GM23338 (cell line): ENCODE measurements around the gene KCNJ13. TPM values are rescaled to one million over a fixed set of nuclear protein-coding genes. Genes with fewer than 3 reads are reported as not detected.

ENCODE experiments used
- ATAC-seq: fragments of 200-7000 bp; cut with Tn5 transposase; 3 replicates; pipeline ENCODE4 v1.9.1; 2020
- DNase-seq: peaks from one replicate; pipeline ENCODE4 v3.0.0-alpha.2; 2015; ENCODE audit warnings: low spot score
- H2AFZ ChIP-seq: fragments of 200-600 bp; sonication (generic); 2 replicates; pipeline ENCODE4 v1.8.0; 2016; ENCODE audit warnings: antibody characterized with exemption, mild to moderate bottlenecking, moderate library complexity
- H3F3A ChIP-seq: fragments of 200-600 bp; sonication (generic); replicated peaks from 2 replicates; pipeline ENCODE4 v1.8.0; 2017; ENCODE audit warnings: antibody characterized with exemption, mixed run types, low read depth
- H3K27ac ChIP-seq: fragments of 200-600 bp; sonication (generic); 2 replicates; pipeline ENCODE4 v1.6.1; 2016; ENCODE audit warnings: low read depth
- H3K27me3 ChIP-seq: fragments of 200-600 bp; sonication (generic); 2 replicates; pipeline ENCODE4 v1.8.0; 2016; ENCODE audit warnings: mild to moderate bottlenecking, mixed run types, moderate library complexity; ENCODE audit not compliant: insufficient read depth
- H3K36me3 ChIP-seq: fragments of 200-600 bp; sonication (generic); 2 replicates; pipeline ENCODE4 v1.8.0; 2016; ENCODE audit warnings: mild to moderate bottlenecking; ENCODE audit not compliant: insufficient read depth
- H3K4me1 ChIP-seq: fragments of 200-600 bp; sonication (generic); 2 replicates; pipeline ENCODE4 v1.8.0; 2016; ENCODE audit warnings: mild to moderate bottlenecking, moderate library complexity; ENCODE audit not compliant: insufficient read depth
- H3K4me2 ChIP-seq: fragments of 200-600 bp; sonication (generic); 2 replicates; pipeline ENCODE4 v1.7.1; 2017; ENCODE audit warnings: mixed run types
- H3K4me3 ChIP-seq: fragments of 200-600 bp; sonication (generic); 2 replicates; pipeline ENCODE4 v1.6.1; 2016; ENCODE audit warnings: mixed run types
- H3K79me2 ChIP-seq: fragments of 200-600 bp; sonication (generic); replicated peaks from 2 replicates; pipeline ENCODE4 v1.8.0; 2017; ENCODE audit warnings: mild to moderate bottlenecking; ENCODE audit not compliant: insufficient read depth
- H3K9me2 ChIP-seq: fragments of 200-600 bp; sonication (generic); 2 replicates; pipeline ENCODE4 v1.8.0; 2017; ENCODE audit not compliant: insufficient read depth
- H4K20me1 ChIP-seq: fragments of 200-600 bp; sonication (generic); replicated peaks from 2 replicates; pipeline ENCODE4 v1.8.0; 2017; ENCODE audit warnings: mild to moderate bottlenecking; ENCODE audit not compliant: insufficient read depth
- H3K27ac Mint-ChIP-seq: 2 replicates; pipeline ENCODE4 v1.8.0; 2020; ENCODE audit warnings: inconsistent platforms, mild to moderate bottlenecking, moderate library complexity, mixed read lengths
- H3K27me3 Mint-ChIP-seq: 3 replicates; pipeline ENCODE4 v1.8.0; 2022; ENCODE audit warnings: low read depth, mild to moderate bottlenecking, moderate library complexity, mixed read lengths, inconsistent platforms; ENCODE audit not compliant: insufficient read depth, poor library complexity
- H3K36me3 Mint-ChIP-seq: 3 replicates; pipeline ENCODE4 v1.8.0; 2021; ENCODE audit warnings: low read depth, mild to moderate bottlenecking, inconsistent platforms, moderate library complexity, mixed read lengths
- H3K4me1 Mint-ChIP-seq: 3 replicates; pipeline ENCODE4 v1.8.0; 2020; ENCODE audit warnings: mild to moderate bottlenecking, inconsistent platforms, mixed read lengths
- H3K4me3 Mint-ChIP-seq: 3 replicates; pipeline ENCODE4 v1.8.0; 2021; ENCODE audit warnings: moderate library complexity, mild to moderate bottlenecking, inconsistent platforms, mixed read lengths
- H3K9me3 Mint-ChIP-seq: 3 replicates; pipeline ENCODE4 v1.8.0; 2020; ENCODE audit warnings: moderate library complexity, mild to moderate bottlenecking, inconsistent platforms, mixed read lengths
- CREB1 ChIP-seq: fragments of 250-450 bp; sonication (Bioruptor Pico); IDR thresholded peaks from 2 replicates; pipeline ENCODE4 v1.5.0; 2020; ENCODE audit warnings: low read depth, mild to moderate bottlenecking, moderate library complexity
- EZH2 ChIP-seq: fragments of 200-600 bp; sonication (generic); IDR thresholded peaks from one replicate; pipeline ENCODE4 v1.8.0; 2017; ENCODE audit warnings: antibody characterized with exemption, mild to moderate bottlenecking, low read depth; ENCODE audit not compliant: unreplicated experiment
- EZH2phosphoT487 ChIP-seq: fragments of 200-600 bp; sonication (generic); IDR thresholded peaks from one replicate; pipeline ENCODE4 v1.8.1; 2018; ENCODE audit warnings: antibody characterized with exemption; ENCODE audit not compliant: unreplicated experiment
- JUNB ChIP-seq: IDR thresholded peaks from one replicate; pipeline ENCODE4 v1.6.1; 2016; ENCODE audit warnings: antibody characterized with exemption; ENCODE audit not compliant: unreplicated experiment
- NANOG ChIP-seq: IDR thresholded peaks from 2 replicates; pipeline ENCODE4 v1.6.1; 2016; ENCODE audit warnings: antibody characterized with exemption, borderline replicate concordance
- POLR2AphosphoS5 ChIP-seq: IDR thresholded peaks from 2 replicates; pipeline ENCODE4 v1.6.1; 2016; ENCODE audit warnings: antibody characterized with exemption, low read depth
- STAT1 ChIP-seq: IDR thresholded peaks from one replicate; pipeline ENCODE4 v1.6.1; 2016; ENCODE audit warnings: antibody characterized with exemption; ENCODE audit not compliant: unreplicated experiment
- ZNF114 ChIP-seq: fragments of 250-450 bp; sonication (Bioruptor Pico); IDR thresholded peaks from 2 replicates; pipeline ENCODE4 v1.5.0; 2020; ENCODE audit warnings: mild to moderate bottlenecking, moderate library complexity
- ZNF331 ChIP-seq: fragments of 250-450 bp; sonication (Bioruptor Pico); IDR thresholded peaks from 2 replicates; pipeline ENCODE4 v1.5.0; 2020; ENCODE audit warnings: low read depth, mild to moderate bottlenecking, moderate library complexity
- polyA plus RNA-seq: library from polyadenylated mRNA; unstranded; fragments of >200 nt; fragmentation: Nextera tagmentation; extraction: Ambion mirVana; gene quantifications from 2 replicates; pipeline ENCODE4 v1.2.1, GENCODE V29; 2016
- total RNA-seq: library from RNA; depleted of rRNA; stranded (reverse); fragments of >200 nt; shearing (Covaris generic); gene quantifications from 2 replicates; pipeline ENCODE4 v1.2.3, GENCODE V29; 2014
- TF ChIP-seq, protein P1 (sequence below): fragments of 250-450 bp; sonication (Bioruptor Pico); IDR thresholded peaks from 2 replicates; pipeline ENCODE4 v1.5.0; 2020; ENCODE audit warnings: mild to moderate bottlenecking, moderate library complexity
- TF ChIP-seq, protein P2 (sequence below), 2 experiments: fragments of 200-600 bp in 1 of 2; sonication (generic) in 1 of 2; conservative IDR thresholded peaks; 2 replicates each; pipeline versions ENCODE4 v1.5.1 to v1.6.1; 2016 to 2017; ENCODE audit warnings: antibody characterized with exemption in 2 of 2, low read depth in 2 of 2, mild to moderate bottlenecking in 2 of 2, moderate library complexity in 1 of 2
- TF ChIP-seq, protein P3 (sequence below): IDR thresholded peaks from one replicate; pipeline ENCODE4 v1.6.1; 2018; ENCODE audit warnings: antibody characterized with exemption; ENCODE audit not compliant: unreplicated experiment
- TF ChIP-seq, protein P4 (sequence below): IDR thresholded peaks from 2 replicates; pipeline ENCODE4 v1.6.1; 2016; ENCODE audit warnings: antibody characterized with exemption

The KCNJ13 gene
- total and polyA plus RNA-seq, 2 experiments from 2014 or later = 0.37 TPM; not detected in 1

DNA sequence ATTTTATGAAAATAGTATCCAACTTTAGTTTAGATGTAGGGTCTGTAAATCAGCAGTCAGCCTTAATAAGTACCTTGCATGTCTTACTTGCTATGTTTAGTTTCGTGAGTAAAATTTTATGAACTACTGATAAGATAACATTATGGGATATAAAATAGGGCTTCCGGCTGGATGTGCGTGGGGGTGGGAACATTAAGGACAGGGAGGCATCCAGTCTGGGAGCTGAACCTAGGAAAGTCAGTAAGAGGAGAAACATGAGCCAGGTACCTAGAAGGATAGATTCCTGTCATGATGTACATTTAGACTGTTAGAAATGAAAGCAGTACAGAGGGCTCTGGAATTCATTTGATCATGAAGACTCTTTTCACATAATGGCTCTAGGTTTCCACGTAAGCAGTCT is 12.7 kb upstream of the KCNJ13 start:
- Histone ChIP-seq H3K9me2 (no peaks in the 10 kb centered on the region), H3F3A (no peaks in the 10 kb centered on the region), H3K36me3 (peaks cover 25% of the 10 kb centered on the region), H3K79me2 (no peaks in the 10 kb centered on the region), H3K27ac (no peak overlapping the region), H3K4me1 (no peaks in the 10 kb centered on the region), H3K4me3 (no peak overlapping the region), H4K20me1 (peaks cover 4% of the 10 kb centered on the region; the same call in 1 of the 2 replicates), H3K4me2 (no peak overlapping the region), H2AFZ (no peak overlapping the region), H3K27me3 (no peaks in the 10 kb centered on the region)
- no peak for DNase-seq
- H3K4me1 Mint-ChIP-seq = no peaks in the 10 kb centered on the region
- peaks cover 25% of the 10 kb centered on the region for H3K36me3 Mint-ChIP-seq
- TF ChIP-seq, protein P1, sequence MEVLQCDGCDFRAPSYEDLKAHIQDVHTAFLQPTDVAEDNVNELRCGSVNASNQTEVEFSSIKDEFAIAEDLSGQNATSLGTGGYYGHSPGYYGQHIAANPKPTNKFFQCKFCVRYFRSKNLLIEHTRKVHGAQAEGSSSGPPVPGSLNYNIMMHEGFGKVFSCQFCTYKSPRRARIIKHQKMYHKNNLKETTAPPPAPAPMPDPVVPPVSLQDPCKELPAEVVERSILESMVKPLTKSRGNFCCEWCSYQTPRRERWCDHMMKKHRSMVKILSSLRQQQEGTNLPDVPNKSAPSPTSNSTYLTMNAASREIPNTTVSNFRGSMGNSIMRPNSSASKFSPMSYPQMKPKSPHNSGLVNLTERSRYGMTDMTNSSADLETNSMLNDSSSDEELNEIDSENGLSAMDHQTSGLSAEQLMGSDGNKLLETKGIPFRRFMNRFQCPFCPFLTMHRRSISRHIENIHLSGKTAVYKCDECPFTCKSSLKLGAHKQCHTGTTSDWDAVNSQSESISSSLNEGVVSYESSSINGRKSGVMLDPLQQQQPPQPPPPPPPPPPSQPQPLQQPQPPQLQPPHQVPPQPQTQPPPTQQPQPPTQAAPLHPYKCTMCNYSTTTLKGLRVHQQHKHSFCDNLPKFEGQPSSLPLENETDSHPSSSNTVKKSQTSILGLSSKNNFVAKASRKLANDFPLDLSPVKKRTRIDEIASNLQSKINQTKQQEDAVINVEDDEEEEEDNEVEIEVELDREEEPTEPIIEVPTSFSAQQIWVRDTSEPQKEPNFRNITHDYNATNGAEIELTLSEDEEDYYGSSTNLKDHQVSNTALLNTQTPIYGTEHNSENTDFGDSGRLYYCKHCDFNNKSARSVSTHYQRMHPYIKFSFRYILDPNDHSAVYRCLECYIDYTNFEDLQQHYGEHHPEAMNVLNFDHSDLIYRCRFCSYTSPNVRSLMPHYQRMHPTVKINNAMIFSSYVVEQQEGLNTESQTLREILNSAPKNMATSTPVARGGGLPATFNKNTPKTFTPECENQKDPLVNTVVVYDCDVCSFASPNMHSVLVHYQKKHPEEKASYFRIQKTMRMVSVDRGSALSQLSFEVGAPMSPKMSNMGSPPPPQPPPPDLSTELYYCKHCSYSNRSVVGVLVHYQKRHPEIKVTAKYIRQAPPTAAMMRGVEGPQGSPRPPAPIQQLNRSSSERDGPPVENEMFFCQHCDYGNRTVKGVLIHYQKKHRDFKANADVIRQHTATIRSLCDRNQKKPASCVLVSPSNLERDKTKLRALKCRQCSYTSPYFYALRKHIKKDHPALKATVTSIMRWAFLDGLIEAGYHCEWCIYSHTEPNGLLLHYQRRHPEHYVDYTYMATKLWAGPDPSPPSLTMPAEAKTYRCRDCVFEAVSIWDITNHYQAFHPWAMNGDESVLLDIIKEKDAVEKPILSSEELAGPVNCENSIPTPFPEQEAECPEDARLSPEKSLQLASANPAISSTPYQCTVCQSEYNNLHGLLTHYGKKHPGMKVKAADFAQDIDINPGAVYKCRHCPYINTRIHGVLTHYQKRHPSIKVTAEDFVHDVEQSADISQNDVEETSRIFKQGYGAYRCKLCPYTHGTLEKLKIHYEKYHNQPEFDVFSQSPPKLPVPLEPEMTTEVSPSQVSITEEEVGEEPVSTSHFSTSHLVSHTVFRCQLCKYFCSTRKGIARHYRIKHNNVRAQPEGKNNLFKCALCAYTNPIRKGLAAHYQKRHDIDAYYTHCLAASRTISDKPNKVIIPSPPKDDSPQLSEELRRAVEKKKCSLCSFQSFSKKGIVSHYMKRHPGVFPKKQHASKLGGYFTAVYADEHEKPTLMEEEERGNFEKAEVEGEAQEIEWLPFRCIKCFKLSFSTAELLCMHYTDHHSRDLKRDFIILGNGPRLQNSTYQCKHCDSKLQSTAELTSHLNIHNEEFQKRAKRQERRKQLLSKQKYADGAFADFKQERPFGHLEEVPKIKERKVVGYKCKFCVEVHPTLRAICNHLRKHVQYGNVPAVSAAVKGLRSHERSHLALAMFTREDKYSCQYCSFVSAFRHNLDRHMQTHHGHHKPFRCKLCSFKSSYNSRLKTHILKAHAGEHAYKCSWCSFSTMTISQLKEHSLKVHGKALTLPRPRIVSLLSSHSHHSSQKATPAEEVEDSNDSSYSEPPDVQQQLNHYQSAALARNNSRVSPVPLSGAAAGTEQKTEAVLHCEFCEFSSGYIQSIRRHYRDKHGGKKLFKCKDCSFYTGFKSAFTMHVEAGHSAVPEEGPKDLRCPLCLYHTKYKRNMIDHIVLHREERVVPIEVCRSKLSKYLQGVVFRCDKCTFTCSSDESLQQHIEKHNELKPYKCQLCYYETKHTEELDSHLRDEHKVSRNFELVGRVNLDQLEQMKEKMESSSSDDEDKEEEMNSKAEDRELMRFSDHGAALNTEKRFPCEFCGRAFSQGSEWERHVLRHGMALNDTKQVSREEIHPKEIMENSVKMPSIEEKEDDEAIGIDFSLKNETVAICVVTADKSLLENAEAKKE = no peak
- TF ChIP-seq CREB1 (no peak), NANOG (no peak), EZH2 (no peak), POLR2AphosphoS5 (no peak), ZNF114 (CRISPR knock-in tag) (no peak), EZH2phosphoT487 (no peak), STAT1 (no peak), JUNB (no peak), ZNF331 (CRISPR knock-in tag) (no peak)
- TF ChIP-seq, protein P2, sequence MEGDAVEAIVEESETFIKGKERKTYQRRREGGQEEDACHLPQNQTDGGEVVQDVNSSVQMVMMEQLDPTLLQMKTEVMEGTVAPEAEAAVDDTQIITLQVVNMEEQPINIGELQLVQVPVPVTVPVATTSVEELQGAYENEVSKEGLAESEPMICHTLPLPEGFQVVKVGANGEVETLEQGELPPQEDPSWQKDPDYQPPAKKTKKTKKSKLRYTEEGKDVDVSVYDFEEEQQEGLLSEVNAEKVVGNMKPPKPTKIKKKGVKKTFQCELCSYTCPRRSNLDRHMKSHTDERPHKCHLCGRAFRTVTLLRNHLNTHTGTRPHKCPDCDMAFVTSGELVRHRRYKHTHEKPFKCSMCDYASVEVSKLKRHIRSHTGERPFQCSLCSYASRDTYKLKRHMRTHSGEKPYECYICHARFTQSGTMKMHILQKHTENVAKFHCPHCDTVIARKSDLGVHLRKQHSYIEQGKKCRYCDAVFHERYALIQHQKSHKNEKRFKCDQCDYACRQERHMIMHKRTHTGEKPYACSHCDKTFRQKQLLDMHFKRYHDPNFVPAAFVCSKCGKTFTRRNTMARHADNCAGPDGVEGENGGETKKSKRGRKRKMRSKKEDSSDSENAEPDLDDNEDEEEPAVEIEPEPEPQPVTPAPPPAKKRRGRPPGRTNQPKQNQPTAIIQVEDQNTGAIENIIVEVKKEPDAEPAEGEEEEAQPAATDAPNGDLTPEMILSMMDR (conservative IDR thresholded peaks at IDR 0.05; ENCODE audit: low read depth in 2 of 2) = no peak
- TF ChIP-seq, protein P3, sequence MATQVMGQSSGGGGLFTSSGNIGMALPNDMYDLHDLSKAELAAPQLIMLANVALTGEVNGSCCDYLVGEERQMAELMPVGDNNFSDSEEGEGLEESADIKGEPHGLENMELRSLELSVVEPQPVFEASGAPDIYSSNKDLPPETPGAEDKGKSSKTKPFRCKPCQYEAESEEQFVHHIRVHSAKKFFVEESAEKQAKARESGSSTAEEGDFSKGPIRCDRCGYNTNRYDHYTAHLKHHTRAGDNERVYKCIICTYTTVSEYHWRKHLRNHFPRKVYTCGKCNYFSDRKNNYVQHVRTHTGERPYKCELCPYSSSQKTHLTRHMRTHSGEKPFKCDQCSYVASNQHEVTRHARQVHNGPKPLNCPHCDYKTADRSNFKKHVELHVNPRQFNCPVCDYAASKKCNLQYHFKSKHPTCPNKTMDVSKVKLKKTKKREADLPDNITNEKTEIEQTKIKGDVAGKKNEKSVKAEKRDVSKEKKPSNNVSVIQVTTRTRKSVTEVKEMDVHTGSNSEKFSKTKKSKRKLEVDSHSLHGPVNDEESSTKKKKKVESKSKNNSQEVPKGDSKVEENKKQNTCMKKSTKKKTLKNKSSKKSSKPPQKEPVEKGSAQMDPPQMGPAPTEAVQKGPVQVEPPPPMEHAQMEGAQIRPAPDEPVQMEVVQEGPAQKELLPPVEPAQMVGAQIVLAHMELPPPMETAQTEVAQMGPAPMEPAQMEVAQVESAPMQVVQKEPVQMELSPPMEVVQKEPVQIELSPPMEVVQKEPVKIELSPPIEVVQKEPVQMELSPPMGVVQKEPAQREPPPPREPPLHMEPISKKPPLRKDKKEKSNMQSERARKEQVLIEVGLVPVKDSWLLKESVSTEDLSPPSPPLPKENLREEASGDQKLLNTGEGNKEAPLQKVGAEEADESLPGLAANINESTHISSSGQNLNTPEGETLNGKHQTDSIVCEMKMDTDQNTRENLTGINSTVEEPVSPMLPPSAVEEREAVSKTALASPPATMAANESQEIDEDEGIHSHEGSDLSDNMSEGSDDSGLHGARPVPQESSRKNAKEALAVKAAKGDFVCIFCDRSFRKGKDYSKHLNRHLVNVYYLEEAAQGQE = no peak
- TF ChIP-seq, protein P4, sequence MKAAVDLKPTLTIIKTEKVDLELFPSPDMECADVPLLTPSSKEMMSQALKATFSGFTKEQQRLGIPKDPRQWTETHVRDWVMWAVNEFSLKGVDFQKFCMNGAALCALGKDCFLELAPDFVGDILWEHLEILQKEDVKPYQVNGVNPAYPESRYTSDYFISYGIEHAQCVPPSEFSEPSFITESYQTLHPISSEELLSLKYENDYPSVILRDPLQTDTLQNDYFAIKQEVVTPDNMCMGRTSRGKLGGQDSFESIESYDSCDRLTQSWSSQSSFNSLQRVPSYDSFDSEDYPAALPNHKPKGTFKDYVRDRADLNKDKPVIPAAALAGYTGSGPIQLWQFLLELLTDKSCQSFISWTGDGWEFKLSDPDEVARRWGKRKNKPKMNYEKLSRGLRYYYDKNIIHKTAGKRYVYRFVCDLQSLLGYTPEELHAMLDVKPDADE = no peak
- H3K9me3 Mint-ChIP-seq = no peaks in the 10 kb centered on the region
- no peak for ATAC-seq
- H3K27me3 Mint-ChIP-seq = peaks cover 3% of the 10 kb centered on the region
- H3K27ac Mint-ChIP-seq = no peak overlapping the region
- no peak overlapping the region for H3K4me3 Mint-ChIP-seq
